Measurements from ENCODE around the gene POMT2.

The POMT2 gene

GRCh38 chr14:77327111-77327510 lies 6.4 kb upstream of the POMT2 start:
- DNase-seq (ENCODE audit: low spot score) = no peak
- no peak overlapping the region for H3K27ac ChIP-seq
- CTCF ChIA-PET = no interaction called here
- no peak for TF ChIP-seq CTCF (conservative IDR thresholded peaks at IDR 0.05; ENCODE audit: low read depth)
- POLR2A ChIA-PET (ENCODE audit: low non-redundant PET) = no interaction called here

- POLR2A ChIA-PET (ENCODE audit: low non-redundant PET) = no interaction called here
- DNase-seq (ENCODE audit: low spot score) = no peak
- no peak for TF ChIP-seq CTCF (conservative IDR thresholded peaks at IDR 0.05; ENCODE audit: low read depth)
- CTCF ChIA-PET = no interaction called here
- no peak overlapping the region for H3K27ac ChIP-seq
Measured at GRCh38 chr14:77325746-77326094, 5.0 kb upstream of the POMT2 start.

- ChIA-PET CTCF (no interaction called here), POLR2A (ENCODE audit: low non-redundant PET) (no interaction called here)
- no peak overlapping the region for H3K27ac ChIP-seq
- no peak for DNase-seq (ENCODE audit: low spot score)
- no peak for TF ChIP-seq CTCF (conservative IDR thresholded peaks at IDR 0.05; ENCODE audit: low read depth)
Measured at GRCh38 chr14:77324816-77325745, 4.4 kb upstream of the POMT2 start.

- ChIA-PET CTCF (no interaction called here), POLR2A (ENCODE audit: low non-redundant PET) (no interaction called here)
- no peak for TF ChIP-seq CTCF (conservative IDR thresholded peaks at IDR 0.05; ENCODE audit: low read depth)
Measured at GRCh38 chr14:77324289-77324688, 3.6 kb upstream of the POMT2 start.

GRCh38 chr14:77323571-77323970 lies 2.9 kb upstream of the POMT2 start:
- no peak for TF ChIP-seq CTCF (conservative IDR thresholded peaks at IDR 0.05; ENCODE audit: low read depth)
- H3K27ac ChIP-seq = no peak overlapping the region
- ChIA-PET CTCF (no interaction called here), POLR2A (ENCODE audit: low non-redundant PET) (no interaction called here)
- DNase-seq (ENCODE audit: low spot score) = no peak

More at GRCh38 chr14:77324289-77324688, 3.6 kb upstream of the POMT2 start:
- H3K27ac ChIP-seq = no peak overlapping the region
- no peak for DNase-seq (ENCODE audit: low spot score)

- no peak for DNase-seq (ENCODE audit: low spot score)
- POLR2A ChIA-PET (ENCODE audit: low non-redundant PET) = no interaction called here
- TF ChIP-seq CTCF (conservative IDR thresholded peaks at IDR 0.05; ENCODE audit: low read depth) = no peak
- CTCF ChIA-PET = no interaction called here
- no peak overlapping the region for H3K27ac ChIP-seq
Measured at GRCh38 chr14:77322951-77323350, 2.3 kb upstream of the POMT2 start.

Data from RWPE1 (cell line).